ENCODE measurements around the gene PTPRO. TPM values are rescaled to one million over a fixed set of nuclear protein-coding genes. Genes with fewer than 3 reads are reported as not detected.

Gene PTPRO
- total RNA-seq, 1 donor from 2014 or later, result 1.6 TPM

- Mint-ChIP-seq H3K27me3 (peaks cover 38% of the 10 kb centered on the region), H3K27ac (no peak overlapping the region), H3K4me1 (no peaks in the 10 kb centered on the region), H3K4me3 (no peak overlapping the region), H3K9me3 (no peaks in the 10 kb centered on the region), H3K36me3 (ENCODE audit: low read depth) (no peaks in the 10 kb centered on the region)
- intact Hi-C loops (cut with micrococcal nuclease), result no loop called here
- no peak for DNase-seq
Measured at GRCh38 chr12:15320881-15321280, 1.4 kb upstream of the PTPRO start.

DNA sequence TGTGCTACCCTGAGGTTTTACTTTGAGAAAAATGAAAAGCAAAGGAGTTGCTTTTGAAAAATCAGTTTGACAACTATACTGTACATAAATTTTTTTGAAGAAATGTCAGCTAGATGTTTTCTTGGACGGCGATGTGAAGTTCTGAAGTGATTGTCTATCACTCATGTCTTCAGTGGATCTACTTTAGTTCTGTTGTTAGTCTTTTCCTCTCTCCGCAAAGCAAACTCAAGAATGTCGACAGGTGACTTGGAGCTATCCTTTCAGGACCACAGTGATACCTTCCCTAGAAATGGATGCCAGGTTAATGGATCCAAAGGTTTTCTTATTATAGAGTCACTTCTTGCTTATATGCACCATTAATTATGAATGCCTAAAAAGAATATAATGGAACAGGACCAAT lies 1.2 kb downstream of the PTPRO start:
- intact Hi-C loops (cut with micrococcal nuclease), result no loop called here
- H3K27me3 Mint-ChIP-seq, result peaks cover 45% of the 10 kb centered on the region
- H3K9me3 Mint-ChIP-seq, result no peaks in the 10 kb centered on the region
- H3K27ac Mint-ChIP-seq, result no peak overlapping the region
- no peak for DNase-seq
- H3K36me3 Mint-ChIP-seq (ENCODE audit: low read depth), result no peaks in the 10 kb centered on the region
- H3K4me1 Mint-ChIP-seq, result no peaks in the 10 kb centered on the region
- no peak overlapping the region for H3K4me3 Mint-ChIP-seq

DNA sequence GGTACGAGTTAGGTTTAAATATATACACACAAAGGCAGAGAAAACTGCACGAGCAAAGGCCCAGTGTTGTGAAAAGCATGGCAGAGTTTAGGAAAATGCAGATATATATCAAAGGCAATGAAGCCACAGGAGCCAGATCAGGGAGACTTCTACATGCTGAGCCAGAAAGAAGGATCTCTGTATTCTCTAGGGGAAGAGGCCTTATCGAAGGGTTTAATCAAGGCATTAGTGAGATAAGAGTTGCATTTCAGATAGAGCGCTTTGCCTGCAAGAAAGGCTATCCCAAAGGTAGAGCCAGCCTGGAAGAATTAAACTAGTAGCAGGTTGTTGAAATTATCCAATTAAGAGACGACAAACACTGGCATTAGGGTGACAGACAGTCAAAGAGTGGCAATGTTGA lies 7.6 kb downstream of the PTPRO start:
- Mint-ChIP-seq H3K4me1 (no peaks in the 10 kb centered on the region), H3K27me3 (peaks cover 15% of the 10 kb centered on the region), H3K36me3 (ENCODE audit: low read depth) (no peaks in the 10 kb centered on the region), H3K27ac (no peak overlapping the region), H3K9me3 (no peaks in the 10 kb centered on the region), H3K4me3 (no peak overlapping the region)
- no peak for DNase-seq
- intact Hi-C loops (cut with micrococcal nuclease), result no loop called here

DNA sequence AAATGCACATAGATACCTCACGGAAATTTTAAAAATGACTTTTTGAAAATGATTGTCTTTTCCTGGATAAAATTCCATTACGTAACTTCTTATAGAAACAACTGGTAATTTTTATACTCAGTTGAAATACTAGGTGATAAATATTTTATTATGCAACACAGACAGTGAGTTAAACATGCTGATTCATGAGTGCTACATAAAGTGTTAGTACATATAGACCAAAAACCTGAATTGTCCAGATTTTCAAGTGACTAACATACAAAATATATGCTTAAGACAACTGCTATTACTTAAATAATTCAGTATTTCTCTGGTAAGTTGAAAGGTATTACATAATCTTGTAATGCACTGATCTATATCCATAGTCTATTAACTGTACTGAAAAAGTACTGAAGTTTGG lies 11.9 kb downstream of the PTPRO start:
- peaks cover 11% of the 10 kb centered on the region for H3K27me3 Mint-ChIP-seq
- no peaks in the 10 kb centered on the region for H3K36me3 Mint-ChIP-seq (ENCODE audit: low read depth)
- no peaks in the 10 kb centered on the region for H3K9me3 Mint-ChIP-seq
- intact Hi-C loops (cut with micrococcal nuclease), result no loop called here
- no peak for DNase-seq
- no peak overlapping the region for H3K27ac Mint-ChIP-seq
- no peak overlapping the region for H3K4me3 Mint-ChIP-seq
- no peaks in the 10 kb centered on the region for H3K4me1 Mint-ChIP-seq

DNA sequence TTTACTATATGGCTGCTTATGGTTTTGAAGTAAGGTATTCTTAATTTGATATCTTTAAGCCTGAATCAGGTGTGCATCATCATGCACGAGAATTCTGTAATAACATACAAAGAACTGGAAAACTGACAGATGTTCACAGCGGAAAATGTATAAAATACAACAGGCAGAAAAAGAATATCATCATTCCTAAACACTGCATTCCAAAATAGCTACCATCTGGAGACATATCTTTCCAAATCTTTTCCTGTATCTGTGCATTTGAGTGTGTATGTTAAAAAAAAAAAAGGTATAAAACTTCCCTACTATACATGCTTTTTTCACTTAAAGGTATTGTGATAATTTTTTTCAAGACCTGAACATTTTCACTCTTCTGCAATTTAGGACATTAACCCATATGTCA lies 13.7 kb downstream of the PTPRO start:
- intact Hi-C loops (cut with micrococcal nuclease), result no loop called here
- Mint-ChIP-seq H3K4me3 (no peak overlapping the region), H3K9me3 (no peaks in the 10 kb centered on the region)

GRCh38 chr12:15336768-15337553 lies 14.7 kb downstream of the PTPRO start:
- Mint-ChIP-seq H3K4me1 (no peaks in the 10 kb centered on the region), H3K9me3 (no peaks in the 10 kb centered on the region), H3K27ac (no peak overlapping the region), H3K36me3 (ENCODE audit: low read depth) (no peaks in the 10 kb centered on the region), H3K4me3 (no peak overlapping the region), H3K27me3 (peaks cover 18% of the 10 kb centered on the region)
- DNase-seq, result no peak
- intact Hi-C loops (cut with micrococcal nuclease), result no loop called here

More for the DNA sequence above, 13.7 kb downstream of the PTPRO start:
- Mint-ChIP-seq H3K27ac (no peak overlapping the region), H3K36me3 (ENCODE audit: low read depth) (no peaks in the 10 kb centered on the region), H3K4me1 (no peaks in the 10 kb centered on the region), H3K27me3 (peaks cover 18% of the 10 kb centered on the region)
- DNase-seq, result no peak

DNA sequence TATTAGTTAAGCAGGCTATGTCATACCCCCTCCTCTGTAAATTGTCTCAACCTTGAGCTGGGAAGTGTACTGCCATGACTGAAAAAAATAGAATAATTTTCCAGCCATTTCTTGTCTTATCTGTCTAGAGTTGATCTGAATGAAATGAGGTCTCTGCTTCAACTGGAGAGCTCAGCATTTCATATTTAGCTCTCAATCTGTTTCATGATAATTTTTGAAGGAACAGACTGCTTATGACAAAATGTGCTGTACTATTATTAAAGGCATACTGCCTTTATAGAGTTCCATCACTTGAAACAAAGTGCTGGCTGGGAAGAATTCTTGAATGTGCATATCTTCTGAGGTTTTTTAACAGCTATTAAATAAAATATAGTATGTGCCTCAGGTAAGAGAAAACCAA lies 19.1 kb downstream of the PTPRO start:
- no peak for DNase-seq
- Mint-ChIP-seq H3K4me1 (no peaks in the 10 kb centered on the region), H3K36me3 (ENCODE audit: low read depth) (no peaks in the 10 kb centered on the region), H3K4me3 (no peak overlapping the region), H3K9me3 (no peaks in the 10 kb centered on the region), H3K27ac (no peak overlapping the region), H3K27me3 (peaks cover 13% of the 10 kb centered on the region)
- intact Hi-C loops (cut with micrococcal nuclease), result no loop called here

DNA sequence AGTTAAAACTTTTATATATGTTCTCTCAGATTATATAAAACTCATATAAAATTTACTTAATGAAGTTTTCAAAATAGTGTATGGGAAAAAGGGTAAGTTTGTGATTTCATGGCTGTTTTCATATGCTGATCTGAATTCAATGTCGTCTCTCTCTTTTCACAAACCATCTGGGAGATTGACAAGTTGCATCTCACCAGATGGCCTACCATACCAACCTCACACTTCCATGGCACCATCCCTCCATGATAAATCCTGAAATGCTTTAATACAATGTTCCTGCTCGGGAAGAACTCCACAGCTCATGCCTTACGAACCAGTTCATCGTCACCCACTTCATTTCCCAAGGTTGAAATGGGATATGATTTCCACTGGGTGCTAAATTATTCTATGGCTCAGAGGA lies 22.3 kb downstream of the PTPRO start:
- no peak for DNase-seq
- Mint-ChIP-seq H3K9me3 (no peaks in the 10 kb centered on the region), H3K27ac (no peak overlapping the region), H3K4me1 (no peaks in the 10 kb centered on the region), H3K4me3 (no peak overlapping the region), H3K27me3 (peaks cover 9% of the 10 kb centered on the region), H3K36me3 (ENCODE audit: low read depth) (no peaks in the 10 kb centered on the region)
- intact Hi-C loops (cut with micrococcal nuclease), result no loop called here

DNA sequence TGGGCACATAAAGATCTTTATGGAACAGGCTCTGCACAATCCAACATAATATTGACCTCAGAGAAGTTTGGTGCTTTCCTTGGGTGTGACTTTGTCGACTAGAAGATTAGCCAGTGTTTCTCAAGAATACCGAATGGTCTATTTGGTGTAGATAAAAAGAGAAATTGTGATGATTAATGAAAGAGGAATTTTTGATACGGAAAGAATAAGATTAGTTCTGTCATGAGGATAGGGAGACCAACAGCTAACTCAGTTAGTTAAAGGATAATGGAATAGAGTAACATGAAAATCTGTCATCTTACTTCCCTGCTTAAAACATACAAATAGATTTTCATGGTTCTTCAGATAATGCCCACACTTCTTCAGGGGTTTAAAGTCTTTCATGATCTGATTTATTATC lies 24.2 kb downstream of the PTPRO start:
- no peaks in the 10 kb centered on the region for H3K36me3 Mint-ChIP-seq (ENCODE audit: low read depth)
- intact Hi-C loops (cut with micrococcal nuclease), result no loop called here
- H3K27me3 Mint-ChIP-seq, result peaks cover 3% of the 10 kb centered on the region
- H3K4me1 Mint-ChIP-seq, result no peaks in the 10 kb centered on the region
- H3K9me3 Mint-ChIP-seq, result no peaks in the 10 kb centered on the region
- no peak overlapping the region for H3K27ac Mint-ChIP-seq
- no peak for DNase-seq
- no peak overlapping the region for H3K4me3 Mint-ChIP-seq

DNA sequence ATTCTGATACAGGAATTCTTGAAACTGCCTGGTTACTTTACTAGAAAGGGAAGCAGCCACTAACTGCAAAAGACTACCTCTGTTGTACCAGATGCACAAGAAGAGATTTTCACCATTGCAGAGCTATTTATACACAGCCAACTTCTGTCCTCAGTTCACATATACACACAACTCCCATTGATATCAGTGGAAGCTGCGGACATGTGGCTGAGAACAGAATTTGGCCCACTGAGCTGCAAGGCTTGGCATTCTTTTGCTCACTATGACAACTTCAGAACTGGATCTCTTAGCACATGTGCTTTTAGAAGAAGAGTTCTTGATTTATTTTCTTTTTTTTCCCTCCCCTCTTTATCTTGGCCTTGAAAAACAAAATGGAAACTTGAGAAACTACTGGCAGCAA lies 28.3 kb downstream of the PTPRO start:
- H3K4me3 Mint-ChIP-seq, result no peak overlapping the region
- H3K27me3 Mint-ChIP-seq, result peaks cover 3% of the 10 kb centered on the region
- intact Hi-C loops (cut with micrococcal nuclease), result no loop called here
- no peak overlapping the region for H3K27ac Mint-ChIP-seq
- H3K9me3 Mint-ChIP-seq, result no peaks in the 10 kb centered on the region
- no peaks in the 10 kb centered on the region for H3K4me1 Mint-ChIP-seq
- no peak for DNase-seq
- H3K36me3 Mint-ChIP-seq (ENCODE audit: low read depth), result no peaks in the 10 kb centered on the region

- H3K4me1 Mint-ChIP-seq, result no peaks in the 10 kb centered on the region
- no peaks in the 10 kb centered on the region for H3K9me3 Mint-ChIP-seq
- intact Hi-C loops (cut with micrococcal nuclease), result no loop called here
- no peaks in the 10 kb centered on the region for H3K36me3 Mint-ChIP-seq (ENCODE audit: low read depth)
- H3K4me3 Mint-ChIP-seq, result no peak overlapping the region
- H3K27ac Mint-ChIP-seq, result no peak overlapping the region
- H3K27me3 Mint-ChIP-seq, result no peaks in the 10 kb centered on the region
- DNase-seq, result no peak
Measured at GRCh38 chr12:15355766-15356165, 33.5 kb downstream of the PTPRO start.

DNA sequence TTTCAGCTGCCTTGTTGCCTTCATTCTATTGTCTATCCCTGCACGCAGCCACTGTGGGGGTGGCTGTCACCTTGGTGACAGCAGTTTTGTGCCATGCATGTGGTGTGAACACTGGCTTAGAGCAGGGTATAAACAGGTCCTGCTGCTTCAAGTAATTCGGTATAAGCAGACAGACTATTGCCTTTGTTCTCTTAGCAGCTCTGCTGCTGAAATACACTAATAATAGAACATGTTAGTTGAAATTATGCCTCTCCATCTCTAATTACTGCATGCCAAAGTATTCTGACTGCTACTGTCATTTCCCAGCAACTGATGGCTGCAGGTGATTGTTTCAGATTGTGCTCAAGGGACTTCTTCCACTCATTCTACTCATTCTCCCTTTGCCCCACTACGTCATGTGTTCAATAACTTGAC lies 34.6 kb downstream of the PTPRO start:
- intact Hi-C loops (cut with micrococcal nuclease), result no loop called here
- Mint-ChIP-seq H3K36me3 (ENCODE audit: low read depth) (no peaks in the 10 kb centered on the region), H3K27ac (no peak overlapping the region), H3K27me3 (no peaks in the 10 kb centered on the region), H3K4me1 (no peaks in the 10 kb centered on the region), H3K9me3 (no peaks in the 10 kb centered on the region), H3K4me3 (no peak overlapping the region)
- DNase-seq, result no peak

- Mint-ChIP-seq H3K9me3 (no peaks in the 10 kb centered on the region), H3K4me3 (no peak overlapping the region), H3K27ac (no peak overlapping the region), H3K4me1 (no peaks in the 10 kb centered on the region), H3K27me3 (peaks cover 2% of the 10 kb centered on the region), H3K36me3 (ENCODE audit: low read depth) (no peaks in the 10 kb centered on the region)
- intact Hi-C loops (cut with micrococcal nuclease), result no loop called here
- no peak for DNase-seq
Measured at GRCh38 chr12:15364221-15365160, 42.2 kb downstream of the PTPRO start.

DNA sequence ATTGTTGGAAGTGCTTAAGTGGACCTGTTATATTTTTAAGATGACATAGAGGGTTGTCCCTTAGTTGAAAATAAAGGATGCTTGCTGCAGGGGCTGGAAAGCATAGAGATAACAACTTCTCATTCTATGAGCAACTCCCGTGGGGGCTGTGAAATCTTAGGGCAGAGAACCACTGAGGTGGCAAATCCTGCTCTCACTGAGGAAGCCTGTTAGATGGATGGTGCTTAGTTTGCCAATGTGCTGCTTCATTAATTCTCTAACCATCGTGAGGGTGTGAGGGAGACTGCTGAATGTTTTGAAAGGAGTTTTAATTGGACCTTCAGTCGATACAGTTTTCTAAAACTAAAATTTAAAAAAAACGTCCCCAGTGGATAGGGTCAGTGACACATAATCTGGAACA lies 46.5 kb downstream of the PTPRO start:
- Mint-ChIP-seq H3K36me3 (ENCODE audit: low read depth) (no peaks in the 10 kb centered on the region), H3K4me1 (no peaks in the 10 kb centered on the region), H3K9me3 (no peaks in the 10 kb centered on the region), H3K27ac (no peak overlapping the region), H3K4me3 (no peak overlapping the region), H3K27me3 (peaks cover 2% of the 10 kb centered on the region)
- intact Hi-C loops (cut with micrococcal nuclease), result no loop called here
- no peak for DNase-seq

Data from activated CD4-positive, alpha-beta T cell treated with anti-CD3 and anti-CD28 coated beads, Interleukin-2, amount 10 ng/mL, durations not matched to agents 24 days and 14 days (primary cell).